ENCODE results near the gene MKRN1.
"Not testable (repeated sequence)": the region's sequence is repeated elsewhere in the genome, so short reads cannot be mapped to it uniquely, and the experiment has no call there.

The MKRN1 gene

GRCh38 chr7:140485500-140486265 is 6.4 kb upstream of the MKRN1 start:
- in situ Hi-C loops (cut with MboI; ENCODE audit: low sequenced_read_pairs), result no loop called here

GRCh38 chr7:140484951-140485499 is 5.7 kb upstream of the MKRN1 start:
- in situ Hi-C loops (cut with MboI; ENCODE audit: low sequenced_read_pairs), result no loop called here

GRCh38 chr7:140484479-140484878 is 5.2 kb upstream of the MKRN1 start:
- in situ Hi-C loops (cut with MboI; ENCODE audit: low sequenced_read_pairs), result no loop called here

- in situ Hi-C loops (cut with MboI; ENCODE audit: low sequenced_read_pairs), result no loop called here
Measured at GRCh38 chr7:140479739-140480084, 407 bp upstream of the MKRN1 start.

GRCh38 chr7:140478246-140479061 is 851 bp downstream of the MKRN1 start:
- in situ Hi-C loops (cut with MboI; ENCODE audit: low sequenced_read_pairs), result no loop called here

GRCh38 chr7:140476698-140477261 is 2.5 kb downstream of the MKRN1 start:
- in situ Hi-C loops (cut with MboI; ENCODE audit: low sequenced_read_pairs), result no loop called here

- in situ Hi-C loops (cut with MboI; ENCODE audit: low sequenced_read_pairs), result no loop called here
Measured at GRCh38 chr7:140475747-140476333, 3.5 kb downstream of the MKRN1 start.

GRCh38 chr7:140463111-140463510 is 16.2 kb downstream of the MKRN1 start:
- in situ Hi-C loops (cut with MboI; ENCODE audit: low sequenced_read_pairs), result no loop called here

- in situ Hi-C loops (cut with MboI; ENCODE audit: low sequenced_read_pairs), result no loop called here
Measured at GRCh38 chr7:140458916-140459315, 20.4 kb downstream of the MKRN1 start.

- in situ Hi-C loops (cut with MboI; ENCODE audit: low sequenced_read_pairs), result no loop called here
Measured at GRCh38 chr7:140458201-140458600, 21.1 kb downstream of the MKRN1 start.

GRCh38 chr7:140456551-140457051 is 22.7 kb downstream of the MKRN1 start:
- in situ Hi-C loops (cut with MboI; ENCODE audit: low sequenced_read_pairs), result no loop called here

GRCh38 chr7:140455743-140456142 is 23.6 kb downstream of the MKRN1 start:
- in situ Hi-C loops (cut with MboI; ENCODE audit: low sequenced_read_pairs), result no loop called here

- in situ Hi-C loops (cut with MboI; ENCODE audit: low sequenced_read_pairs), result no loop called here
Measured at GRCh38 chr7:140454657-140455015, 24.7 kb downstream of the MKRN1 start.

- in situ Hi-C loops (cut with MboI; ENCODE audit: low sequenced_read_pairs), result not testable (repeated sequence)
Measured at GRCh38 chr7:140453785-140454656, 25.3 kb downstream of the MKRN1 start.

- in situ Hi-C loops (cut with MboI; ENCODE audit: low sequenced_read_pairs), result no loop called here
Measured at GRCh38 chr7:140453273-140453672, 26.0 kb downstream of the MKRN1 start.

GRCh38 chr7:140451716-140452115 is 27.6 kb downstream of the MKRN1 start:
- in situ Hi-C loops (cut with MboI; ENCODE audit: low sequenced_read_pairs), result no loop called here

GRCh38 chr7:140448781-140449480 is 30.4 kb downstream of the MKRN1 start:
- in situ Hi-C loops (cut with MboI; ENCODE audit: low sequenced_read_pairs), result no loop called here

GRCh38 chr7:140447841-140448240 is 31.5 kb downstream of the MKRN1 start:
- in situ Hi-C loops (cut with MboI; ENCODE audit: low sequenced_read_pairs), result no loop called here

- in situ Hi-C loops (cut with MboI; ENCODE audit: low sequenced_read_pairs), result no loop called here
Measured at GRCh38 chr7:140446467-140446866, 32.8 kb downstream of the MKRN1 start.

- in situ Hi-C loops (cut with MboI; ENCODE audit: low sequenced_read_pairs), result no loop called here
Measured at GRCh38 chr7:140441519-140441918, 37.8 kb downstream of the MKRN1 start.

Measured in HL-60/S4 (cell line).